Fibroblast of the aortic adventitia (primary cell): ENCODE data around the gene UBE2E1. TPM values are rescaled to one million over a fixed set of nuclear protein-coding genes. Genes with fewer than 3 reads are reported as not detected.

Source experiments
- DNase-seq: peaks from one replicate; pipeline ENCODE4 v3.0.0-alpha.2; 2010; ENCODE audit warnings: low read depth
- H3K4me3 ChIP-seq: 2 replicates; pipeline ENCODE4 v1.5.1; 2011; ENCODE audit warnings: low read depth, mild to moderate bottlenecking, control low read depth, low read length, moderate library complexity
- total RNA-seq: library from RNA; depleted of rRNA; stranded (reverse); fragments of >200 nt; gene quantifications from 2 replicates; pipeline ENCODE4 v1.2.3, GENCODE V29; 2012; ENCODE audit warnings: low replicate concordance
- TF ChIP-seq, protein P1 (sequence below): IDR thresholded peaks from 2 replicates; pipeline ENCODE4 v1.5.1; 2011; ENCODE audit warnings: mild to moderate bottlenecking, low read length, control low read depth, inconsistent platforms; ENCODE audit not compliant: insufficient read depth

UBE2E1 gene
- total RNA-seq, 1 donor = 108 TPM

DNA sequence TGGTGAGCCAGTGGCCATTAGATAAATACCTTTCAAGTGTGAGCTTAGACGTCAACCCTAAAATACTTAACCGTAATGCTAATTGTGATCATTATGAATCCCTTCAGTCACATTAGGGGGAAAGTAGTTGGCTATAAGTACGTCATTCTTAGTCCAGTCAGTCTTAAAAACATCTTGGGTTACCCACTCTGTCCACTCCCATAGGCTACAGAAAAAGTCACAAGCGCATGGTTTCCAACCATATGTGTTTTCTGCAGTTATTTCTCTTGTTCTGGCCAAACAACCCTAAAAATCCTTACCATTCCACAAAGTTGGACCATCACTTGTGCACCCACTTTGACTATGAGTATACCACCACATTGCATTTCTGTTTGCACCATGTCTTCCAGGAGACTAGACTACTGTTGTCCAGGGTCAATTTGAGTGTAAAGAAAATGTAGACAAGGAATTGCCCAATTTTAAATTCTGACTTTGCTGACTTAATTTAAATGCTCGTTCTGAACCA lies 114.4 kb downstream of the UBE2E1 start:
- H3K4me3 ChIP-seq = peak overlapping the region; percentile 6
- TF ChIP-seq, protein P1, sequence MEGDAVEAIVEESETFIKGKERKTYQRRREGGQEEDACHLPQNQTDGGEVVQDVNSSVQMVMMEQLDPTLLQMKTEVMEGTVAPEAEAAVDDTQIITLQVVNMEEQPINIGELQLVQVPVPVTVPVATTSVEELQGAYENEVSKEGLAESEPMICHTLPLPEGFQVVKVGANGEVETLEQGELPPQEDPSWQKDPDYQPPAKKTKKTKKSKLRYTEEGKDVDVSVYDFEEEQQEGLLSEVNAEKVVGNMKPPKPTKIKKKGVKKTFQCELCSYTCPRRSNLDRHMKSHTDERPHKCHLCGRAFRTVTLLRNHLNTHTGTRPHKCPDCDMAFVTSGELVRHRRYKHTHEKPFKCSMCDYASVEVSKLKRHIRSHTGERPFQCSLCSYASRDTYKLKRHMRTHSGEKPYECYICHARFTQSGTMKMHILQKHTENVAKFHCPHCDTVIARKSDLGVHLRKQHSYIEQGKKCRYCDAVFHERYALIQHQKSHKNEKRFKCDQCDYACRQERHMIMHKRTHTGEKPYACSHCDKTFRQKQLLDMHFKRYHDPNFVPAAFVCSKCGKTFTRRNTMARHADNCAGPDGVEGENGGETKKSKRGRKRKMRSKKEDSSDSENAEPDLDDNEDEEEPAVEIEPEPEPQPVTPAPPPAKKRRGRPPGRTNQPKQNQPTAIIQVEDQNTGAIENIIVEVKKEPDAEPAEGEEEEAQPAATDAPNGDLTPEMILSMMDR = no peak
- DNase-seq = no peak

DNA sequence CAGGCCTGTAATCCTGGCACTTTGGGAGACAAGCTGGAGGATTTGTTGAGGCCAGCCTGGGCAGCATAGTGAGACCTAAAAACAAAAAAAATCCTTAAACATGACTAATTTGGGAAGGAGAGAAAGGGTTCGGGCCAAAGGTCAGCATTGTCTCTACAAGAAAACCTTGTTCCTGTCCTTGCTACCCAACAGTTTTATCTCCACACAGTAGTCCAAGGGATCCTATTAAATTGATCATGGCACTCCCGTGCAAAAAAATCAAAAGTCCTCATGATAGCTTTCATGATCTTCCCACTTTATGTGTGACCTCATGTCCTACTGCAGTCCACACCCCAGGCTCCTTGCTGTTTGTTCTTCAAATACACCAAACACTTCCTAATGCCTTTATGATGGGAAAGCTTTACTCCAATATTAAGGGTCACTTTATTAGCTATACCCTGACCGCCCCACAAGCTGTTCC lies 115.3 kb downstream of the UBE2E1 start:
- DNase-seq = no peak
- TF ChIP-seq, protein P1 = no peak
- no peak overlapping the region for H3K4me3 ChIP-seq

DNA sequence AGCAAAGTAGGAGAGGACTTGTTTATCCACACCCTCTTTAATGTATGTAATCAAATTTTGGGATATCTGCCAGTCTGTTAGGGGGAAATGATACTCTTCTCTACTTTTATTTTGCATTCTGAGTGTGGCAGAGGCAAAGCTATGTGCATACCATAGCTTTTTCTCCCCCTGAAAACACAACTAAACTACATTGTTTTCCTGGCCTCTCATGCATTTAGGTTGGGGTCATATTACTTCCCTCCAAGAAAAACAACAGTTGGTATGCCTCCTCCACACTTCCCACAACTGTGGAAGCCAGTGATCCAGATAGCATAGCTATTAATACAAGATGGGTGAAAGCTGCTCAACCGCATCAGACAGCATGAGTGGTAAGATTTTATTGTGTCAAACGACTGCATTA lies 118.0 kb downstream of the UBE2E1 start:
- TF ChIP-seq, protein P1 = no peak
- DNase-seq = peak; percentile 49
- no peak overlapping the region for H3K4me3 ChIP-seq

DNA sequence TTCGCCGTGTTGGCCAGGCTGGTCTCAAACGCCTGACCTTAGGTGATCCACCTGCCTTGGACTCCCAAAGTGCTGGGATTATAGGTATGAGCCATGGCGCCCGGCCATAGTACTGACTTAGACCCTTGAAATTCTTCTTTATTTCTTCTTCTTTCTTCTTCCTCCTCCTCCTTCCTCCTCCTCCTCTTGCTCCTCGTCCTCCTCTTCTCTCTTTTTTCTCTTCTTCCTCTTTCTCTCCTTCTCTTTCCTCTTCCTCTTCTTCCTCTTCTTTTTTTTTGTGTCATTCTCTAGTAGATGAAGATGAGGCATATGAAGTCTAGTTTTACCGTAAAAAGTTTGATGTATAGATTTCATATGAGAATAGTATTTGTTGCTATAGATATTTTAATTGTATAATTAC lies 120.5 kb downstream of the UBE2E1 start:
- no peak for DNase-seq
- TF ChIP-seq, protein P1 = no peak
- no peak overlapping the region for H3K4me3 ChIP-seq

DNA sequence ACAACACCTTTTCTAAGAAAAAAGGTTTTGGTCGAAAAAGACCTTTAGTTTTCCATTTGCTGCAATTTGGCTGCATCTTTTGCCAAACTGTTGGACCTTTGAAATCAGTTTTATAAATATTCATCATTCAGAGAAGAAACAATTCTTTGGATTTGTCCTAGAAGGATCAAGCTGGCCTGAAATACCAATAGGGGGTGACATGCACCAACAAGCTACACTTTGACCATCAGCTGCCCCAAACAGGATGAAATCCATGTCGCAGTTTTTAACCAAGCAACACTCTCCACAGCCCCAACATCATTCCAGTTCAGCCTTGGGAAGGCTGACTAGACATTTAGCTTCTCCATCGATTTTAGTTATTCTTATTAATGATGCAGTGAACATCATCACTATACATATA lies 121.0 kb downstream of the UBE2E1 start:
- no peak for DNase-seq
- TF ChIP-seq, protein P1 = no peak
- H3K4me3 ChIP-seq = no peak overlapping the region

DNA sequence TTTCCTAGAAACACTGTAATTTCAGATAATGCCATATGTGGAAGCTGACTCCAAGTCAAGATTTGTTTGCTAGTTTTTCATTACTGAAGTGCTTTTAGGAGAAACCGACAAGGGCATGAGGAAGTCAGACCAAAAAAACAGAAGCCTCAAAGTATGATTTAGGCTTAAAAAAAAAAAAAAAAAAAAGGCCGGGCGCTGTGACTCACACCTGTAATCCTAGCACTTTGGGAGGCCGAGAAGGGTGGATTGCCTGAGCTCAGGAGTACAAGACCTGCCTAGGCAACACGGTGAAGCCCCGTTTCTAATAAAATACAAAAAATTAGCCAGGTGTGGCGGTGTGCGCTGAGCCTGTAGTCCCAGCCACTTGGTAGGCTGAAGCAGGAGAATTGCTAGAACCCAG lies 122.8 kb downstream of the UBE2E1 start:
- DNase-seq = no peak
- TF ChIP-seq, protein P1 = no peak
- no peak overlapping the region for H3K4me3 ChIP-seq

DNA sequence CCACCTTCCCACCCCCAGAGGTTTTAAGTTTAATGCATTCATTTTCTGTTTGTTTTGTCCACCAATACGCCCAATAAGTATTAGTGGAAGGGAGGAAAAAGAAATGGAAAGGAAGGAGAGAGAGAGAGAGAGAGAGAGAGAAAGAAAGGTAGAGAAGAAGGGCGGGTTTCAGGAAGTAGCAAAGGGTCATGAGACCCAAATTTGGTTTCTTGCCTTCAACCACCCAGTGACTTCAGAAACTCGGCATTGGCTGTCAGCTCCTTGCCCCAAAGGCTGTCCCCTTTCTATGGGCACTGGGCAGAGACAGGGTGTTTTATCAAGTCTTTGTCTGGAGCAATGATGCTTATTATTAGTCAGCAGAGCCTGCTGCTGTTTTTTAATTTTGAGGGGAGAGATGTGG lies 125.8 kb downstream of the UBE2E1 start:
- DNase-seq = no peak
- no peak overlapping the region for H3K4me3 ChIP-seq
- TF ChIP-seq, protein P1 = no peak
